B cell (primary cell): ENCODE data around the gene NEAT1. TPM values are rescaled to one million over a fixed set of nuclear protein-coding genes. Genes with fewer than 3 reads are reported as not detected.

Source experiments
- ATAC-seq: fragments of 200-7000 bp; cut with Tn5 transposase; one replicate; pipeline ENCODE4 v1.10.0; 2021; ENCODE audit warnings: low read depth, mild to moderate bottlenecking, moderate number of reproducible peaks, moderate library complexity
- CTCF ChIA-PET: fragments of 350-600 bp; sonication (Branson Sonifier 250); formaldehyde crosslinking; loops from one replicate; lab custom pipeline; 2021; ENCODE audit warnings: antibody characterized with exemption, inconsistent platforms; lab: Charles Lee
- POLR2A ChIA-PET: fragments of 350-600 bp; sonication (Branson Sonifier 250); formaldehyde crosslinking; loops from one replicate; lab custom pipeline; 2021; ENCODE audit warnings: antibody characterized with exemption; lab: Charles Lee
- DNase-seq: peaks from one replicate; pipeline ENCODE4 v3.0.0; 2013
- H2AFZ ChIP-seq: 2 replicates; pipeline ENCODE4 v1.6.1; 2012; ENCODE audit warnings: mild to moderate bottlenecking, low read depth, low read length; ENCODE audit not compliant: insufficient read depth, poor library complexity, severe bottlenecking
- H3K27ac ChIP-seq, 2 donors: 1 replicate in 1 of 2; 2 replicates in 1 of 2; pipeline ENCODE4 v1.5.1; 2012 to 2013; ENCODE audit warnings: low read length in 2 of 2, mild to moderate bottlenecking in 2 of 2, moderate library complexity in 1 of 2
- H3K27me3 ChIP-seq, 4 experiments: fragments of 200-600 bp in 1 of 4; sonication (generic) in 1 of 4; replicated peaks in 1 of 4; 1 replicate in 2 of 4; 2 replicates in 2 of 4; pipeline versions ENCODE4 v1.6.1 to v1.7.0; 2013 to 2016; ENCODE audit warnings: low read length in 3 of 4, mild to moderate bottlenecking in 2 of 4, mixed read lengths in 1 of 4, moderate library complexity in 1 of 4; ENCODE audit not compliant: insufficient read depth in 4 of 4, control insufficient read depth in 3 of 4; ENCODE audit errors: control extremely low read depth in 1 of 4
- H3K36me3 ChIP-seq, 2 experiments: replicated peaks in 1 of 2; 1 replicate in 1 of 2; 2 replicates in 1 of 2; pipeline versions ENCODE4 v1.6.1 to v1.7.1; 2013; ENCODE audit warnings: low read length in 1 of 2; ENCODE audit not compliant: insufficient read depth in 2 of 2, control insufficient read depth in 1 of 2; ENCODE audit errors: control extremely low read depth in 1 of 2, extremely low read depth in 1 of 2
- H3K4me1 ChIP-seq, 2 donors: fragments of 200-600 bp in 1 of 2; sonication (generic) in 1 of 2; 1 replicate in 1 of 2; 2 replicates in 1 of 2; pipeline versions ENCODE4 v1.5.1 to v1.6.1; 2013 to 2017; ENCODE audit warnings: low read length in 2 of 2; ENCODE audit not compliant: control insufficient read depth in 2 of 2, insufficient read depth in 2 of 2
- H3K4me2 ChIP-seq: replicated peaks from 2 replicates; pipeline ENCODE3; 2012; ENCODE audit warnings: mild to moderate bottlenecking, low read depth, low read length; ENCODE audit not compliant: poor library complexity, severe bottlenecking
- H3K4me3 ChIP-seq, 5 experiments: fragments of 200-600 bp in 1 of 5; sonication (generic) in 1 of 5; 1 replicate in 3 of 5; 2 replicates in 2 of 5; pipeline versions ENCODE4 v1.5.1 to v1.7.0; 2011 to 2016; ENCODE audit warnings: low read length in 4 of 5, mild to moderate bottlenecking in 4 of 5, low read depth in 2 of 5, control low read depth in 1 of 5, moderate library complexity in 1 of 5; ENCODE audit not compliant: insufficient read depth in 1 of 5; ENCODE audit errors: control extremely low read depth in 1 of 5, extremely low read depth in 1 of 5
- H3K79me2 ChIP-seq: fragments of 200-600 bp; sonication (generic); one replicate; pipeline ENCODE4 v1.6.0; 2016; ENCODE audit warnings: low read length; ENCODE audit not compliant: control insufficient read depth, insufficient read depth
- H3K9ac ChIP-seq: fragments of 200-600 bp; sonication (generic); 2 replicates; pipeline ENCODE4 v1.6.1; 2017; ENCODE audit warnings: mild to moderate bottlenecking, low read length, moderate library complexity
- H3K9me3 ChIP-seq, 3 donors: one replicate each; pipeline versions ENCODE4 v1.6.1 to v1.7.1; 2013; ENCODE audit warnings: low read length in 2 of 3; ENCODE audit not compliant: control insufficient read depth in 2 of 3, insufficient read depth in 1 of 3; ENCODE audit errors: control extremely low read depth in 1 of 3
- H4K20me1 ChIP-seq: 2 replicates; pipeline ENCODE4 v1.6.0; 2012; ENCODE audit warnings: mild to moderate bottlenecking, low read length; ENCODE audit not compliant: insufficient read depth, control insufficient read depth, poor library complexity, severe bottlenecking
- H3K27ac Mint-ChIP-seq: one replicate; pipeline ENCODE4 v1.8.0; 2021; ENCODE audit warnings: mixed read lengths
- H3K27me3 Mint-ChIP-seq: one replicate; pipeline ENCODE4 v1.8.0; 2021; ENCODE audit warnings: mixed read lengths
- H3K4me1 Mint-ChIP-seq: one replicate; pipeline ENCODE4 v1.8.0; 2021; ENCODE audit warnings: mixed read lengths
- H3K4me3 Mint-ChIP-seq: one replicate; pipeline ENCODE4 v1.8.0; 2021; ENCODE audit warnings: mixed read lengths
- H3K9me3 Mint-ChIP-seq: one replicate; pipeline ENCODE4 v1.8.0; 2022; ENCODE audit warnings: mixed read lengths; ENCODE audit not compliant: insufficient read depth
- CTCF ChIP-seq: fragments of 200-600 bp; IDR thresholded peaks from one replicate; pipeline ENCODE4 v1.8.0; 2022; ENCODE audit warnings: antibody characterized with exemption, mild to moderate bottlenecking
- EZH2 ChIP-seq: IDR thresholded peaks from 2 replicates; pipeline ENCODE4 v1.6.1; 2012; ENCODE audit warnings: borderline replicate concordance, low read depth, mild to moderate bottlenecking, moderate library complexity, low read length; ENCODE audit not compliant: insufficient read depth, poor library complexity, severe bottlenecking
- WGBS: methylation state at CpG from one replicate; pipeline ENCODE4 v1.1.5; 2013; ENCODE audit warnings: missing lambda C conversion rate; ENCODE audit not compliant: insufficient coverage; 5-methylcytosine and 5-hydroxymethylcytosine counted together
- intact Hi-C: fragments of 100-400 bp; cut with micrococcal nuclease; formaldehyde crosslinking; loops from one replicate; pipeline ENCODE4 v1.10.0; 2022
- polyA plus RNA-seq: library from polyadenylated mRNA; depleted of rRNA; stranded (reverse); fragments of >200 nt; gene quantifications from 2 replicates; pipeline ENCODE4 v1.2.3, GENCODE V29; 2012
- total RNA-seq, 2 donors: library from RNA; stranded (reverse); fragments of 120-200 nt in 1 of 2; gene quantifications; 1 replicate in 1 of 2; 2 replicates in 1 of 2; pipeline versions ENCODE4 v1.2.3 to v1.2.4, GENCODE V29; 2013 to 2022

Gene NEAT1
- total and polyA plus RNA-seq, 2 donors (not counting 1 experiment from before 2014, with no cell fraction given): 66.7 to 1,642 TPM

DNA sequence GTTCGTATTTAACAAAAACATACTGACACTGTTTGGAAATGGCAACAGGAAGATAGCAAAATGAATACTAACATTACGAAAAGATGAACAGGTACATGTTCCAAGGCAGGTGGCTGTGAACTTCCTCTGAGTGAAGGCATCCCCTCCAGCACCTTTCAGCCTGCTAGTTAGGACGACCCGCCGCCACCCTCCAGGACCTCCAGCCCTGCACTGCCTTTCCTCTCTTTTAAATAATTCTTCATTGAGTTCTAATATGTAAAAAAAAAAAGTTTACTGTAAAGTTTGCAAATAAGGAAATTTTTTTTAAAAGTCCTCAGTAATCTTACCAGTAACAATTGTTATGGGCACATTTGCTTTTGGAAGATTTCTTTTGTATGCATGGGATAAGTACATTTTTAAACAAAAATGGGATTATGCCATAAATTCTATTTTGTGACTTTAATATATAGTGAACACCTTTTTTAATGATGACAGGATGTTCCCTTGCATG, 6.0 kb downstream of the NEAT1 start:
- no peaks in the 10 kb centered on the region for H3K9me3 ChIP-seq
- Mint-ChIP-seq H3K4me1 (peaks cover 83% of the 10 kb centered on the region), H3K27ac (peak overlapping the region; percentile 100), H3K27me3 (no peaks in the 10 kb centered on the region), H3K9me3 (no peaks in the 10 kb centered on the region), H3K4me3 (peak overlapping the region; percentile 92)
- H3K27me3 ChIP-seq: no peaks in the 10 kb centered on the region
- H3K4me2 ChIP-seq: peak overlapping the region; percentile 94
- H3K4me1 ChIP-seq: peaks cover 83 to 89% of the 10 kb centered on the region in 2 donors
- peak overlapping the region; percentile 14 for H3K9ac ChIP-seq
- CTCF ChIA-PET: interaction anchor here (0.9 kb wide), 2 partner anchors 12 to 14 kb away, joined by 3 to 4 read pairs; no protein-coding TSS in a partner anchor
- peaks cover 0 to 12% of the 10 kb centered on the region in 2 experiments for H3K36me3 ChIP-seq
- ATAC-seq (no peak), DNase-seq (no peak)
- peak overlapping the region in 2 of 5 experiments; percentile 0 to 11 for H3K4me3 ChIP-seq
- H3K79me2 ChIP-seq: peaks cover 83% of the 10 kb centered on the region
- POLR2A ChIA-PET: interaction anchor here (0.9 to 16.5 kb wide), 3 partner anchors 12 to 72 kb away, joined by 3 to 1159 read pairs (median 69); partner anchors contain the start of gene MALAT1
- peak overlapping the region; percentile 91 to 97 for H3K27ac ChIP-seq
- WGBS: 50% methylated on average over 1 of the region's 5 CpGs
- intact Hi-C loops: no loop called here
- no peaks in the 10 kb centered on the region for H4K20me1 ChIP-seq
- no peak for TF ChIP-seq CTCF
- no peak for TF ChIP-seq EZH2
- no peak overlapping the region for H2AFZ ChIP-seq

- DNase-seq (peak; percentile 35), ATAC-seq (no peak)
- H3K9me3 ChIP-seq: no peaks in the 10 kb centered on the region
- H3K4me1 Mint-ChIP-seq: peaks cover 82% of the 10 kb centered on the region
- H2AFZ ChIP-seq: no peak overlapping the region
- ChIA-PET POLR2A (interaction anchor here (1.1 to 16.5 kb wide), 3 partner anchors 12 to 72 kb away, joined by 3 to 1159 read pairs (median 69); partner anchors contain the start of gene MALAT1), CTCF (interaction anchor here (0.7 to 1.6 kb wide), 4 partner anchors 11 to 68 kb away, joined by 3 to 10 read pairs (median 4); no protein-coding TSS in a partner anchor)
- H3K4me1 ChIP-seq: peaks cover 78 to 83% of the 10 kb centered on the region in 2 donors
- TF ChIP-seq CTCF (no peak), EZH2 (no peak)
- peaks cover 77% of the 10 kb centered on the region for H3K79me2 ChIP-seq
- peaks cover 0 to 12% of the 10 kb centered on the region in 2 experiments for H3K36me3 ChIP-seq
- H3K27me3 Mint-ChIP-seq: no peaks in the 10 kb centered on the region
- H3K27ac ChIP-seq: peak overlapping the region; percentile 87 to 97
- intact Hi-C loops: no loop called here
- peak overlapping the region; percentile 94 for H3K4me2 ChIP-seq
- no peaks in the 10 kb centered on the region for H4K20me1 ChIP-seq
- no peaks in the 10 kb centered on the region for H3K9me3 Mint-ChIP-seq
- no CpG with 5 or more reads among the region's 9 CpGs for WGBS
- H3K9ac ChIP-seq: peak overlapping the region; percentile 56
- H3K4me3 ChIP-seq: peak overlapping the region in 2 of 5 experiments; percentile 11 to 50
- H3K27me3 ChIP-seq: no peaks in the 10 kb centered on the region
- H3K4me3 Mint-ChIP-seq: peak overlapping the region; percentile 82
- H3K27ac Mint-ChIP-seq: peak overlapping the region; percentile 92
Observed at GRCh38 chr11:65429068-65429681, 6.6 kb downstream of the NEAT1 start.
